EL (cell line): ENCODE measurements around the gene CCDC142.
"Not testable (repeated sequence)": the region's sequence is repeated elsewhere in the genome, so short reads cannot be mapped to it uniquely, and the experiment has no call there.

Source experiments
- DNase-seq: peaks from one replicate; pipeline ENCODE4 v3.0.0-alpha.2; 2016

The CCDC142 gene

DNA sequence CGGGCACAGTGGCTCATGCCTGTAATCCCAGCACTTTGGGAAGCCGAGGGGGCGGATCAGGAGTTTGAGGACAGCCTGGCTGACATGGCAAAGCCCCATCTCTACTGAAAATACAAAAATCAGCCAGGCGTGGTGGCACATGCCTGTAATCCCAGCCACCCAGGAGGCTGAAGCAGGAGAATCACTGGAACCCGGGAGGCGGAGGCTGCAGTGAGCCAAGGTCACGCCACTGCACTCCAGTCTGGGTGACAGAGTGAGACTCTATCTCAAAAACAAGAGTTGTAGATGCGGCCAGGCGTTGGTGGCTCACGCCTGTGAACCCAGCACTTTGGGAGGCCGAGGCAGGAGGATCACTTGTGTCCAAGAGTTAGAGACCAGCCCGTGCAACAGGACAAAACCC lies 12.1 kb downstream of the CCDC142 start:
- not testable (repeated sequence) for DNase-seq

DNA sequence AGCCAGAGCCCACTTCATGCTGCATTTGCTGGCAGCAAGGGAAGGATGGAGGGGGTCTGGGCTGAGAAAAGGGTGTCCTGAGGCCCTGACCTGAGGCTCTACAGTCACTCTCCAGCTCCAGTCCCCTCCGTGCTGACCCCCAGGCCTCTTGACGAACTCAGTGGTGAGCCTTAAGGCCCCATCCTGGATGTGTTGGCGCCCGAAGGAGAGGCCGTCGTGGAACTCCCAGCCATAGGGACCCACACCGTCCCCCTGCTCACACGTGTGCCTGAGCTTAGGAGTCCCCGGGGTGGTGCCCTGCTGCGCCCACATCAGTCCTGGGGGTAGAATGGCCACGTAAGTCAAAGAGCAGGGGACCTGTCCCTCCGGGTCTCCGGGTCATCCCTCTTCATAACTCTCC lies 18.4 kb downstream of the CCDC142 start:
- DNase-seq, result no peak

DNA sequence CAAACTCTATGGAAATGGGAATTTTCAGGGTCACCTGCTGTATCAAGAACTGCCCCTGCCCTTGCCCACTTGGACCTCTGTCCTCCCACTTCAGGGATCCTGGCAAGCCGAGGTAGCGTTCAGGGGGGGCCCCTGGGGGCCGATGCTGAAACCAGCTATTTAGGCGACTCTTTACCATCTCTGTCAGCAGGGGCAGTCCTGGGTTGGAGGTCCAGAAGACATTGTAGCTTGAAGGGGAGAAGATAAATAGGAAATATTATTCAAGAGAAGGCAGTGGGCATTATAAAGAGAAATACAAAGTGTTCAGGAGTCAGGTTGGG lies 20.1 kb downstream of the CCDC142 start:
- no peak for DNase-seq

DNA sequence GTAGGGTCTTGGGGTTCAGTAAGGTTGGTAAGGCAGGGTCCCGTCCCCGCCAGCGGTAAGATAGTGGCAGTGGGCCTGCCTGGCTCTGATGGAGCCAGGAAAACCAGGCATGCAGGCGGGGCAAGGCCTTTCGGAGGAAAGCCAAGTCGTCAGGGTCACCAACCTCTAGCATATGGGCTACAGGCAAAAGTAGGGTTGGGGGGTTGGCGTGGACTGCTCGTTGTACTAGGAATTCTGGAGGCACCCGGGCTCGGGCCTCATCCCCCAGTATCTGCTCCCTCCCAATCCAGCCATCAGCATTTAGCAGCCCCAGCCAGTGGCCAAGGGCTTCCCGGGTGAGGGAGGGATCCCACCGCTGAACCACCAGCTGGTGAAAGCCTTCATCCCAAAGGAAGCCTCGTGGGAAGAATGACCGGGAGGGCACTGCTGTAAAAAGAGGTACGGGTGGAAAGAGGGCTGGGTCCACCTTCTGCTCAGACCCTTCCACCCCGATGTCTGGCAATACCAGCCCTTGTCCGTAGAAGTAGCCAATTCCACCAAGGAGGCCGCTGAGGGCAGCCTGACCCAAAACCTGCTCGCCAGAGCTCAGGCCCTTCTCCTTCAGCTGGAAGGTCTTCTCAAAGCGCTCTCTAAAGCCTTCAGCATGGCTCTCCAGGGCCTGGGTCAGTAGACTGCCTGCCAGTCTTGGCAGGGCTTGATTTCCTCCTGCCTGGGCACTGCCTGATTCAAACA lies 20.6 kb downstream of the CCDC142 start:
- DNase-seq, result no peak

DNA sequence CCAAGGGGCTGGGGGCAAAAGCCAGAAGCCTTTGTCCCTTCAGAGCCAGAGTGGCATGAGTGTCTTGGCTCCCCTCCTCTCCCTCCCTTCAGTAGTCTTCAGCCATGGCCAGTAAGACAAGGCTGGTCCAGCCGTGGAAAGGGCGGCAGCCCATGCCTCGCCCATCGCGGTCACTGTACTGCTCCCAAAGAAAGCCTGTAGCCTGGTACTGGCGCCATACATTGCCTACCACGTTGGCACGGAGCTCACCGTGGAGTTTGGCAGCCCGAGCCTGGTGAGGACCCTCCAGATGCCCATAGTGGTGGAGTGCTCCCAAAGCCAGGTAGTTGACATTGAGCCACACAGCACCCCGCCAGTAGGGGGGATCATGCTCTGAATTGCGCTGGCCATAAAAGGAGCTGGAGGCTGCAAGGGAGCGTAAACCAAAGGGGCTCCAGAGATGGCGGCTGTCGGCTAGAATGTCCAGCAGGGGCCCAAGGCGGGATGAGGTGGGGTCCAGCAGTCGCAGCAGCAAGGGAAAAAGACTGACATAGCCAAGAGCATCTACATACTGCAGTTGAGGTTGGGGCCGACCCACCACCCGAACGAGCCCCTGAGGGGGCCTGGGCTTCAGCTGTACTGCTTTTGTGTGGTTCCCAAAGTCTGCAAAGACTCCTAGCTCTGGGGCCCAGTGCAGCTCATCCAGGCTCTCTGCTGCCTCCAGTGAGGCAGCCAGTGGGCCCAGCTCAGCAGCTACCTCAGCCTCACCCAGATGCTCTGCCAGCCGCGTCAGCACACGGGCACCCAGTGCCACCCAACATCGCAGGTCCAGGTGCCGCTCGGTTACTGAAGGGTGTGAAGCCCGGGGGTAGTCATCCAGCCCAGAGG lies 21.4 kb downstream of the CCDC142 start:
- DNase-seq, result no peak

DNA sequence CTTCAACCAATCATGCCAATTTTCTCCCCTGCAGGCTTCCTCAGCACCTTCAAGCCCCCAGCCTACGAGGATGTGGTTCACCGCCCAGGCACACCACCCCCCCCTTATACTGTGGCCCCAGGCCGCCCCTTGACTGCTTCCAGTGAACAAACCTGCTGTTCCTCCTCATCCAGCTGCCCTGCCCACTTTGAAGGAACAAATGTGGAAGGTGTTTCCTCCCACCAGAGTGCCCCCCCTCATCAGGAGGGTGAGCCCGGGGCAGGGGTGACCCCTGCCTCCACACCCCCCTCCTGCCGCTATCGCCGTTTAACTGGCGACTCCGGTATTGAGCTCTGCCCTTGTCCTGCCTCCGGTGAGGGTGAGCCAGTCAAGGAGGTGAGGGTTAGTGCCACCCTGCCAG lies 22.6 kb downstream of the CCDC142 start:
- not testable (repeated sequence) for DNase-seq

DNA sequence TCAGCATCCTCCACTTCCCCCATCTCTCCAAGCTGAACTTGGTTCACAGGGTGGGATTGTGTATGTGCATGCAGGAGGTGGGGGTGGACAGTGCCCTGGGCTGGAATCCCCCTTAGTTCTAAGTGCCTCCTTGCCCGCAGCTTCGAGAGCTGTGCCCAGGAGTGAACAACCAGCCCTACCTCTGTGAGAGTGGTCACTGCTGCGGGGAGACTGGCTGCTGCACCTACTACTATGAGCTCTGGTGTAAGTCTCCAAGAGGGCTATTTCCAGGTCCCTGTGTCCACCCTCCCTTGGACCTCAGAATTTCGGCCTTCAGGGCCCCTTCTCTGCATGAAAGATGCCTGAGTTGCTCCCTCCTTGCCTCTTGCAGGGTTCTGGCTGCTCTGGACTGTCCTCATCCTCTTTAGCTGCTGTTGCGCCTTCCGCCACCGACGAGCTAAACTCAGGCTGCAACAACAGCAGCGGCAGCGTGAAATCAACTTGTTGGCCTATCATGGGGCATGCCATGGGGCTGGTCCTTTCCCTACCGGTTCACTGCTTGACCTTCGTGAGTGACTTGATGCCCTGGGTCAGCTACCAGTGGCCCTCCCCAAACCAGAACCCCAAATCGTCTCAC lies 23.2 kb downstream of the CCDC142 start:
- DNase-seq, result not testable (repeated sequence)

DNA sequence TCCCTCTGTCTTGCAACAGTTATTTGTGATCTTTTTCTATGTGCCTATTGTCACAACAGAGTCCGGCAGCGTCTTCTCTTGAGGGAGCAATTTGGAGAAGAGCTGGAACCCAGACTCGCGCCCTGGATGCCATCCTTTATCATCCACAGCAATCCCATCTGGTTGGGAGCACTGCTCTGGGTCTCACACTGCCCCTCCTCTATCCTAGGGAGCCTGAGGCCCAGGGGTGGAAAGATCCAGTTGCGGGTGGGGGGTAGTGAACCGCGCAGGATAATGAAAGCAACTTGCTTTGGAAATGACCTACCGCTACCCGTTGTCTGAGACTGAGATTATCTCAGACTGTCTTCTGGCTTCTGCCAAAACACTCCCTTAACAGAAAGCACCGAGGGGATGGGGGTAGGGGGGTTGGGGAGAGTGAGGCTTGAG lies 23.8 kb downstream of the CCDC142 start:
- DNase-seq, result no peak

DNA sequence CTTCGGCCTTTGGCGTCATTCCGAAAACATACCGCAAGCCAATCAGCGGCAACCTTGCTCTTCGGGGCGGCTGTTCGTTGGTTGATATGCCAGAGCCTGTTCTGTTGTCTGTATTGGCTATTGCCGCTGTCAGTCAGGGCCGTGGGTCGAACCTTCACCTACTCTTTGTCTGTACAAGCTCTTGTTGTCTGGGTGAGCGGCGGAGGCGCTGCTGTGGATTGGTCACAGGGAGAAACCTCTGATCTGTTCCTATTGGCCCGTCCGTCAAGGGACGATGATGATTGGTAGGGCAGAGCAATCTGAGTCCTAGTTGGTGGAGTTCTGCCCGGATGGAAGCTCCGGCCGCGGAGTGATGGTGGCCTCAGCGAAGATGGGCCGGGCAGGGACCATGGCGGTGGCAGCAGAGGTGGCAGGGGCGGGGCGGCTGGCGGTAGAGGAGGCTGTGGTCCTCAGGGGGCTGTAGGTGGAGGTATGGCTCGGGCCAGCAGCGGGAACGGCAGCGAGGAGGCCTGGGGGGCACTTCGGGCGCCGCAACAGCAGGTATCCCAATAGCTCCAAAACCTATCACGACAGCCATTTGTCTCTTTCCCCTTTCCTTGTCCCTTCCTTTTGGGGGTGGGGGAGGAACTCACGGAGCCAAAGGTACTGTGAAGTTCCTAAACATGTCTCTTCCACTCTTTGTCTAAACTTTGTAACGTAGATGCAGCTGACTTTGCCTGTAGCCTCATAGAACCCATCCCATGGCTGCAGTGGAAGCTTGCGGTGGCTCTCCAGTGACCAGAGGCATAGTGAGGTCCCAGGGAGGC lies 24.5 kb downstream of the CCDC142 start, which contains the start of gene WBP1:
WBP1 (plus strand) TSS at position 307 of the 806 bp plus-strand sequence; CDS start at position 472, 165 bp downstream.
- DNase-seq, result peak; percentile 100

DNA sequence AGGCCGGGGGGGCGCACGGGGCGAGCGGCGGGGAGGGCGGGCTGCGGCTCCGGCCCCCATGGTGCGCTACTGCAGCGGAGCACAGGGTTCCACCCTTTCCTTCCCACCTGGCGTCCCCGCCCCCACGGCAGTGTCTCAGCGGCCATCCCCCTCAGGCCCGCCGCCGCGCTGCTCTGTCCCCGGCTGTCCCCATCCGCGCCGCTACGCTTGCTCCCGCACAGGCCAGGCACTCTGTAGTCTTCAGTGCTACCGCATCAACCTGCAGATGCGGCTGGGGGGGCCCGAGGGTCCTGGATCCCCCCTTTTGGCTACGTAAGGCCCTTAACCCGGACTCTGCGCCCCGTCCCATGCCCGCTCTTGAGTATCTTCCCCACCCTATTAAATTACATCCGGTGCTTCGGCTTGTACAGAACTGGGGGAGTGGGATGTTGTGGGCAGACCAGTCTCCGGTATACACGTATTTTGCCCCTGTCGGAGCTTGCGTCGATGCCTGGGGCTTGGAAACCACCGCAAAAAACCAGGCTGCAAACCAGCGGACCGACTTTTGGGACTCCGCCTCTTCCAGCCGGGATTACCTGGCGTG lies 25.2 kb downstream of the CCDC142 start:
- DNase-seq, result peak; percentile 49

DNA sequence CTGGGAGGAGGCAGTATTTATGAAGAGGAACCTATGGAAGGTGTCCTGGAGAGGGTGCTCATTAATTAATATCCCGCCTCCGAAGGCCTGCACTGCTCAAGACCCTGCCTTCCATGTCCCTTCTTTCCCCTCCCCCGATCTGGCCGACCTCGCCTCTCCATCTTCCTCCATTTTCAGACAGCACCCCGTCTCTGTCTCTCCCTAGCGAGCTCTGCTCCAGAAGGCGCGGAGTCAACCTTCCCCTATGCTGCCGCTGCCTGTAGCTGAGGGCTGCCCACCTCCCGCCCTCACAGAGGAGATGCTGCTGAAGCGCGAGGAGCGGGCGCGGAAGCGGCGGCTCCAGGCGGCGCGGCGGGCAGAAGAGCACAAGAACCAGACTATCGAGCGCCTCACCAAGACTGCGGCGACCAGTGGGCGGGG lies 25.7 kb downstream of the CCDC142 start:
- DNase-seq, result no peak

DNA sequence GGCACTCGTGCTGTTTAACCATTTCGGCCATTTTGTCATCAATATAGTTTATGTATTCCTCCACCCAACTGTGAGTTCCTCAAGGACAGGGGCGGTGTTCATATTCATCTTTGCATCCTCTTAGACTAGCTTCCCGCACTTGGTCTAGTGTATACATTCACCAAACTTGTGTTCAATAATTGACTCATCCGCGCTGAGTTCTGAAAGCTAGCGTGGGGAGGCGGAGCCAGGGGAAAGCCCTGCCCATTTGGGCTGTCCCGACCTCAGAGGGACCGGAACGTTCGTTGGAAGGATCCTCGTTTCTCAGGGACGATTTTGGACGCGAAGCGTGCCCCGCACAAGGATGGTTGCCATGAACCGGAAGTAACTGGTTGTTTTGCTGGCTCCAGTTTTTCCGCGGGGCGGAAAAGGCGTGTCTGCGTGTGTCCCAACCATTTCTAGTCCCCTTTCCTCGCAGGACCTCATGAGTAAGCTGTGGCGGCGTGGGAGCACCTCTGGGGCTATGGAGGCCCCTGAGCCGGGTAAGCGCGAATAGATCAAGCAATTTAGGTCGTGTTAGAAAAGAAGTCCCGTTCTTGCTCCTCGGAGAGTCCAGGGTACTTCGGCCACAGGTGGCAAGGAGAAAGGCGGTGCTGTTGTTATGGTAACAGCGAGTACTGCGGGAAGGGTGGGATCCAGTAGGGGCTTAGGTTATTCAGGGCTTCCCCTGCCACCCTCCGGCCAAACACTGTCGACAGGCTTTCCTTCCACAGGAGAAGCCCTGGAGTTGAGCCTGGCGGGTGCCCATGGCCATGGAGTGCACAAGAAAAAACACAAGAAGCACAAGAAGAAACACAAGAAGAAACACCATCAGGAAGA lies 27.9 kb downstream of the CCDC142 start, which contains the start of gene INO80B:
INO80B (plus strand) TSS at position 434 of the 858 bp plus-strand sequence; CDS start at position 464, 30 bp downstream.
- DNase-seq, result peak; percentile 98

DNA sequence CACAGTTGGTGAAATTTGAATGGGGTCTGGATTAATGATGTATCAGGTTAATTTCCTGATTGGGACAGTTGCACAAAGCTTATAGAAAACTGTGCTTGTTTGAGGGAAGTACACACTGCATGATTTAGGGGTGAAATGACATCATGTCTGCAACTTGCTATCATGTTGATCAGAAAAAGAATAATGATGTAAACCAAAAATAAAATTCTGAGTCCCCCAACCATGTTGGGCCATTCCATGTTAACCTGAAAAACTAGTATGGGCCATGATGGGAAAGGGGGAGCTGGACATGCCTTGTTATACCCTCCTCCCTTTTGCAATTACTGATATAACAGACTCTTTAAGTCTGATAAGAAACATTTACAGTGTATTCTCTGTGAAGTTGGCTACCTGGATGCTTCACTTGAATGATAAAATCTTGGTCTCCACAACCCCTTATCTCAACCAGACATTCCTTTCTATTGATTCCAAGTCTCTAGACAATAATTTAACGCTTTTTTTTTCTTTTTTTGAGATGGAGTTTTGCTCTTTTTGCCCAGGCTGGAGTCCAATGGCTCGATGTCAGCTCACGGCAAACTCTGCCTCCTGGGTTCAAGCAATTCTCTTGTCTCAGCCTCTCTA lies 32.1 kb downstream of the CCDC142 start:
- no peak for DNase-seq

DNA sequence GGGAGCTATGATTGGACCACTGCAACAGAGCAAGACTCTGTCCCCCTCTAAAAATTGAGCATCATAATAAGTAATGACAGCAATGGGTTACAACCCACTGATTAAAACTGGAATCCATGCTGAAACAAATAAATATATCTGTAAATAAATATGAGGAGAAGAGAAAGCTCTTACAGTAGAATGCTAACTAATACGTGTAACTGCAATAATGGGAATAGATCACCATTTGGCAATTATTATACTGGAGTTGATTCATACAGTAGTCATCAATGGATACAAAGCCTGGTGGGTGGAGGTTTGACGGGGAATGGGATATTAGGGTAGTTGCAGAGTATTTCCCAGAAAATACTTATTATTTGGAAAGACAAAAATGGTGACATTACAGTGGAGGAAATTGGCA lies 34.0 kb downstream of the CCDC142 start:
- DNase-seq, result no peak

DNA sequence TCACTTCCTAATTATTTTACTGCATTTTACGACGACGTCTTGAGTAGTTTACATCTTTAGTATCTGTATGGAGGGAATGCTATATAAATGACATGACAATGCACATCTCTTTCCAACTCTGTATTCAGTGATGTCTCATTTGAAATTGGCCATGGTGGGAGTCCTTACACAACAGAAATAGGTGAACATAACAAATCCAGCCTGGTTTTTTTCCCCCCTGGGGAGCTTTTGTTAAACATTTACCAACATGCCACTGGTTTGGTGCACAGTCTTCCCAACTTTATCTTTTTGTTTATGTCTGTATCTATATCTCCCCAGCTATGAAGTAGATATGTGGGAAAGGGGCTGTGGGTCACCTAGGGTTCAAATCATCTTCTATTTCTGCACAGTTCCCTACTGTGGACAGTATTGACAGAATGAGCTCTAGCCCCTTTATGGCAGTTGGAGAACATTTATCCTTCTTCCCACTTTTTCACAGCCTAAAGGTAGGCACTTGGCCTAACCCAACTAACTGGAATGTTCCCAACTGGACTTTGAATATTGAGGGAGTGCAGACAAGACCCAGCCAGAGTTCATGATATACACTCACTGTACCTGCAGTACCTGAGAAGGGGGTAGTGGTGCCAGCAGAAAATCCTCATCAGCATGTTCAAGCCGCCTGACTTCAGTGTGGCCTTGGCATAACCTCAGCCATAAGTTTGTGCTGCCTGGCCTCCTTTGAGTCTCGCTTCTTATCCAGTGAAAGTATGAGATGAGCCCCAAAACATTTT lies 35.4 kb downstream of the CCDC142 start:
- no peak for DNase-seq

DNA sequence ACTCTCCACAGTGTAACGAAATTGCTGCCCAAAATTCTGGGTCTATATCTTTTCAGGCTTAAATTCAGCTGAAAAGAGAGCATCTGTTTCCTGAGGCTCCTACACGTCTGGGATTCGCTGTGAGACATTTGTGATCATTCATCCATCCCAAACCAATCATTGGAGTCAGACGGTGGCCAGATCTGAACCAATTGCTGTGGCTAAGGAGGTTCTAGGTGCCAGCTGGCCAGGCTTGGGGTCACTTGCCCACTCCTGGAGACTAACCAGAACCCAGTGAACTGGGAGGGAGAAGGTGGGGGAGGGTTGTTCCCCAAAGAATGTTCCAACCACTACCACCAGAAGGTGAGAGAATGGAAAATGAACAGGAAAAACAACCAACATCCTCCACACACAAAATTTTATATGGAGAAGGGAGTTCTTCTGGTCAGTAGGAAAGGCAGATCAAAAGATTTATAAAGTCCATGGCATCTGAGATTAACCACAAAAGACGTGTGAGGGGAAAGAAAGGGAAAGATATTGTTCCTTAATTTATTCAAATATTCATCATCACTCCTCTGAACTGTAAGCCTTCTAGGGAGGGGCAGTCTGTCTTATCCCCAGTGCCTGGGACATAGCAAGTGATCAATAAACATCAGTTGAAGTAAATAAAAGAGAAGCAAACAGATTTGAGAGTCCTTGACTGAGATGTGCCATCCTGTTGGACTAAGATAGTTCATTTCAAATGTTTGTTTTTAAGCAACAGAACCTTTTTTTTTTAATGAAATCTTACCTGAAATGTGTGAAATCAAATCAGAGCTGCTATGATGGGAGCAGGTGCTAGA lies 38.1 kb downstream of the CCDC142 start:
- DNase-seq, result no peak

DNA sequence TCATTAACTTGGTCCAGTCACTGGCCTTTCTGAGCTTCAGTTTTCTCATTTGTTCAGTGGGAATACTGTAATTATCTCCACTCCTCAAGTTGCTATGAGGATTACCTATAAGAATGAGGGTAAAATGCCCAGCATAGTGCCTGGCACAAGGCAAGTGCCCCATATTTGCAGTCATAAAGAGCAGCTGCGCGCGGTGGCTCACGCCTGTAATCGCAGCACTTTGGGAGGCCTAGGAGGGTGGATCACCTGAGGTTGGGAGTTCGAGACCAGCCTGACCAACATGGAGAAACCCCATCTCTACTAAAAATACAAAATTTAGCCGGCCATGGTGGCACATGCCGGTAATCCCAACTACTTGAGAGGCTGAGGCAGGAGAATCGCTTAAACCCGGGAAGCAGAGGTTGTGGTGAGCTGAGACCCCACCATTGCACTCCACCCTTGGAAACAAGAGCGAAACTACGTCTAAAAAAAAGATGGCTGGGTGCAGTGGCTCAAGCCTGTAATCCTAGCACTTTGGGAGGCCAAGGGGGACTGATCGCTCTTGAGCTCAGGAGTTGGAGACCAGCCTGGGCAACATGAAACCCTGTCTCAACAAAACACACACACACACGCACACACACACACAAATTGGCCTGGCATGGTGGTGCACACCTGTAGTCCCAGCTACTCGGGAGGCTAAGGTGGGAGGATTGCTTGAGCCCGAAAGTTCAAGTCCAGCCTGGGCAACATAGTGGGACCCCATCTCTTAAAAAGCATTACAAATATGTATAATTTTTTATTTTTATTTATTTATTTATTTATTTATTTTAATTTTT lies 40.1 kb downstream of the CCDC142 start:
- not testable (repeated sequence) for DNase-seq
